SK-N-SH treated with all-trans-retinoic acid at 6 μM for 48 hours (cell line): ENCODE results near the gene GLP2R.

Experiments
- ATAC-seq: fragments of 200-7000 bp; cut with Tn5 transposase; 3 replicates; pipeline ENCODE4 v1.9.1; 2020; ENCODE audit warnings: mild to moderate bottlenecking, moderate library complexity
- ARNTL ChIP-seq: fragments of 450-650 bp; formaldehyde crosslinking; IDR thresholded peaks from 2 replicates; pipeline ENCODE4 v1.5.0; 2020; ENCODE audit warnings: low read depth, mild to moderate bottlenecking, moderate library complexity, borderline replicate concordance
- BACH2 ChIP-seq: fragments of 250-450 bp; sonication (Bioruptor Pico); IDR thresholded peaks from 2 replicates; pipeline ENCODE4 v1.9.0; 2021; ENCODE audit warnings: mild to moderate bottlenecking, borderline replicate concordance
- CREB5 ChIP-seq: fragments of 250-450 bp; sonication (Bioruptor Pico); IDR thresholded peaks from 2 replicates; pipeline ENCODE4 v1.5.1; 2020; ENCODE audit warnings: low read depth, mild to moderate bottlenecking, moderate library complexity
- CSDC2 ChIP-seq: fragments of 250-450 bp; sonication (Bioruptor Pico); IDR thresholded peaks from 2 replicates; pipeline ENCODE4 v1.5.0; 2020; ENCODE audit warnings: mild to moderate bottlenecking, moderate library complexity
- ESRRG ChIP-seq: fragments of 250-450 bp; sonication (Bioruptor Pico); IDR thresholded peaks from 2 replicates; pipeline ENCODE4 v1.6.1; 2021; ENCODE audit warnings: mild to moderate bottlenecking
- ISL1 ChIP-seq: fragments of 250-450 bp; sonication (Bioruptor Pico); IDR thresholded peaks from 2 replicates; pipeline ENCODE4 v2.1.2; 2022; ENCODE audit warnings: mild to moderate bottlenecking, moderate library complexity
- OSR1 ChIP-seq: fragments of 250-450 bp; sonication (Bioruptor Pico); IDR thresholded peaks from 2 replicates; pipeline ENCODE4 v1.8.0; 2022; ENCODE audit warnings: moderate library complexity, mild to moderate bottlenecking, inconsistent platforms
- POU6F1 ChIP-seq: fragments of 250-450 bp; sonication (Bioruptor Pico); IDR thresholded peaks from 2 replicates; pipeline ENCODE4 v1.8.0; 2021; ENCODE audit warnings: low read depth, mild to moderate bottlenecking, moderate library complexity, borderline replicate concordance
- RARB ChIP-seq: fragments of 250-450 bp; sonication (Bioruptor Pico); IDR thresholded peaks from 2 replicates; pipeline ENCODE4 v1.8.0; 2021; ENCODE audit warnings: mild to moderate bottlenecking, moderate library complexity
- SNAI2 ChIP-seq: fragments of 250-450 bp; sonication (Bioruptor Pico); IDR thresholded peaks from 2 replicates; pipeline ENCODE4 v1.5.0; 2020; ENCODE audit warnings: mild to moderate bottlenecking, moderate library complexity
- TCF4 ChIP-seq: fragments of 250-450 bp; sonication (Bioruptor Pico); IDR thresholded peaks from 2 replicates; pipeline ENCODE4 v1.8.0; 2021; ENCODE audit warnings: mild to moderate bottlenecking, moderate library complexity, borderline replicate concordance
- TOX ChIP-seq: fragments of 250-450 bp; sonication (Bioruptor Pico); IDR thresholded peaks from 2 replicates; pipeline ENCODE4 v1.8.0; 2021; ENCODE audit warnings: mild to moderate bottlenecking, moderate library complexity, borderline replicate concordance
- TSHZ2 ChIP-seq: fragments of 250-450 bp; sonication (Bioruptor Pico); IDR thresholded peaks from 2 replicates; pipeline ENCODE4 v1.5.0; 2020; ENCODE audit warnings: mild to moderate bottlenecking, moderate library complexity
- ZC3H10 ChIP-seq: fragments of 250-450 bp; sonication (Bioruptor Pico); IDR thresholded peaks from 2 replicates; pipeline ENCODE4 v1.5.1; 2021; ENCODE audit warnings: mild to moderate bottlenecking, moderate library complexity
- ZFP3 ChIP-seq: fragments of 250-450 bp; sonication (Bioruptor Pico); IDR thresholded peaks from 2 replicates; pipeline ENCODE4 v1.5.0; 2020; ENCODE audit warnings: mild to moderate bottlenecking, moderate library complexity
- ZFP30 ChIP-seq: fragments of 450-650 bp; formaldehyde crosslinking; IDR thresholded peaks from 2 replicates; pipeline ENCODE4 v1.5.0; 2022; ENCODE audit warnings: mild to moderate bottlenecking, moderate library complexity
- ZNF565 ChIP-seq: fragments of 450-650 bp; formaldehyde crosslinking; conservative IDR thresholded peaks from 2 replicates; pipeline ENCODE4 v1.5.0; 2020; ENCODE audit warnings: low read depth, mild to moderate bottlenecking, moderate library complexity
- ZNF70 ChIP-seq: fragments of 450-650 bp; formaldehyde crosslinking; IDR thresholded peaks from 2 replicates; pipeline ENCODE4 v1.5.0; 2020; ENCODE audit warnings: mild to moderate bottlenecking, moderate library complexity
- ZNF8 ChIP-seq: fragments of 450-650 bp; formaldehyde crosslinking; IDR thresholded peaks from 2 replicates; pipeline ENCODE4 v1.5.0; 2020; ENCODE audit warnings: mild to moderate bottlenecking, moderate library complexity
- TF ChIP-seq, protein P1 (sequence below): fragments of 250-450 bp; sonication (Bioruptor Pico); IDR thresholded peaks from 2 replicates; pipeline ENCODE4 v1.8.0; 2020; ENCODE audit warnings: mild to moderate bottlenecking, moderate library complexity, borderline replicate concordance

GLP2R gene

GRCh38 chr17:9788601-9789000 lies 37.1 kb upstream of the GLP2R start:
- no peak for ATAC-seq
- TF ChIP-seq SNAI2 (CRISPR knock-in tag), result no peak
- no peak for TF ChIP-seq OSR1 (CRISPR knock-in tag)
- no peak for TF ChIP-seq BACH2 (CRISPR knock-in tag)
- no peak for TF ChIP-seq ZNF70 (CRISPR knock-in tag)
- TF ChIP-seq ESRRG, result no peak
- no peak for TF ChIP-seq ZNF565
- TF ChIP-seq ISL1, result no peak
- TF ChIP-seq ARNTL (CRISPR knock-in tag), result no peak
- no peak for TF ChIP-seq POU6F1
- no peak for TF ChIP-seq TOX (CRISPR knock-in tag)
- no peak for TF ChIP-seq ZNF8 (CRISPR knock-in tag)
- TF ChIP-seq TCF4 (CRISPR knock-in tag), result no peak
- no peak for TF ChIP-seq ZC3H10 (CRISPR knock-in tag)
- TF ChIP-seq TSHZ2 (CRISPR knock-in tag), result no peak
- no peak for TF ChIP-seq CSDC2 (CRISPR knock-in tag)

DNA sequence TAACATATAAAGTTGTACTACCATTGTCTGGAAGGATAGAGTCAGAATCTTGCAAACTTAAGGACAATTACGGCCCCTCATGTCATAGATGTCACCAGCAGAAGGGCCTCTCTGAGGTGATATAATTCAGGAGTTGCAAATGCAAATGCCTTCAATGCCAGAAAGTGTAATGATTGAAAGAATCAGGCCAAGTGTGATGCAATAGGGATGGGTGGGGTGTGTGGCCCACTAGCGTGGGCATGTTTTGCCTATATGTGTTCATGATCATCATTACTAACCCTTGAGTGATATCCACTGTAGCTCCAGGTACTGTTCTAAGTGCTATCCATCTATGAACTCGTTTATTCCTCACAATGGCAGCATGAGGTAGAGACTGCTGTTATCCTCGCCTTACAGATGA lies 35.4 kb upstream of the GLP2R start:
- TF ChIP-seq CREB5 (CRISPR knock-in tag), result no peak
- no peak for TF ChIP-seq RARB (CRISPR knock-in tag)
- TF ChIP-seq ZNF565, result no peak
- no peak for TF ChIP-seq ZFP3 (CRISPR knock-in tag)
- TF ChIP-seq SNAI2 (CRISPR knock-in tag), result no peak
- no peak for TF ChIP-seq ESRRG
- no peak for TF ChIP-seq TOX (CRISPR knock-in tag)
- TF ChIP-seq ZNF70 (CRISPR knock-in tag), result no peak
- TF ChIP-seq ARNTL (CRISPR knock-in tag), result no peak
- TF ChIP-seq ZFP30, result no peak
- TF ChIP-seq, protein P1, sequence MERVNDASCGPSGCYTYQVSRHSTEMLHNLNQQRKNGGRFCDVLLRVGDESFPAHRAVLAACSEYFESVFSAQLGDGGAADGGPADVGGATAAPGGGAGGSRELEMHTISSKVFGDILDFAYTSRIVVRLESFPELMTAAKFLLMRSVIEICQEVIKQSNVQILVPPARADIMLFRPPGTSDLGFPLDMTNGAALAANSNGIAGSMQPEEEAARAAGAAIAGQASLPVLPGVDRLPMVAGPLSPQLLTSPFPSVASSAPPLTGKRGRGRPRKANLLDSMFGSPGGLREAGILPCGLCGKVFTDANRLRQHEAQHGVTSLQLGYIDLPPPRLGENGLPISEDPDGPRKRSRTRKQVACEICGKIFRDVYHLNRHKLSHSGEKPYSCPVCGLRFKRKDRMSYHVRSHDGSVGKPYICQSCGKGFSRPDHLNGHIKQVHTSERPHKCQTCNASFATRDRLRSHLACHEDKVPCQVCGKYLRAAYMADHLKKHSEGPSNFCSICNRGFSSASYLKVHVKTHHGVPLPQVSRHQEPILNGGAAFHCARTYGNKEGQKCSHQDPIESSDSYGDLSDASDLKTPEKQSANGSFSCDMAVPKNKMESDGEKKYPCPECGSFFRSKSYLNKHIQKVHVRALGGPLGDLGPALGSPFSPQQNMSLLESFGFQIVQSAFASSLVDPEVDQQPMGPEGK (CRISPR knock-in tag), result no peak
- no peak for ATAC-seq

- TF ChIP-seq ISL1, result no peak
- TF ChIP-seq BACH2 (CRISPR knock-in tag), result no peak
- no peak for ATAC-seq
These were observed 34.5 kb upstream of the GLP2R start, which contains the start of gene DHRS7C for GRCh38 chr17:9790889-9791876. Gene DHRS7C, minus strand, starts transcription at chr17:9791592. Its CDS starts 308 bp downstream, at chr17:9791284.
